Stimulated activated CD4-positive, alpha-beta T cell treated with anti-CD3 and anti-CD28 coated beads, Interleukin-2, amount 100 ng/mL, for 4 hours (primary cell): ENCODE measurements around the gene EHBP1L1.

Experiments used
- DNase-seq: peaks from one replicate; pipeline ENCODE4 v3.0.0-alpha.2; 2020; ENCODE audit warnings: low read depth

The EHBP1L1 gene

DNA sequence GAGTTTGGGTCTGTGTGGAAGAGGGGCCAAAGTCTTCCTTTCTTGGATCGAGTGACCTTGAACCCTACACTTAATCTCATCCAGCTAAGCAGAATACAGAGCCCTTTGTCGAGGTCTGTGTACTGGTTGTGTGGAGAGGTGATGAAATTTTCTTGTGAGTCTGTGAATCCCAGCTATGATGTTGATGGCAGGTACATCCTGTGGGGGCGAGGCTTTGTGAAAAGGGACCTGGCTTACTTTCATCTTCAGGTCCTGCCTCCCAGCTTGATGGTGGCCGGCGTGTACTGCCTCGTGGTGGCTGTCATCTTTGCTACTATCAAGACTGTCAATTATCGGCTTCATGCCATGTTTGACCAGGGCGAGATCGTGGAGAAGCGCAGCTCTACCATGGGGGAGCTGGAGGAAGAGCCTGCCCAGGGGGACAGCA is 40.7 kb downstream of the EHBP1L1 start:
- no peak for DNase-seq

DNA sequence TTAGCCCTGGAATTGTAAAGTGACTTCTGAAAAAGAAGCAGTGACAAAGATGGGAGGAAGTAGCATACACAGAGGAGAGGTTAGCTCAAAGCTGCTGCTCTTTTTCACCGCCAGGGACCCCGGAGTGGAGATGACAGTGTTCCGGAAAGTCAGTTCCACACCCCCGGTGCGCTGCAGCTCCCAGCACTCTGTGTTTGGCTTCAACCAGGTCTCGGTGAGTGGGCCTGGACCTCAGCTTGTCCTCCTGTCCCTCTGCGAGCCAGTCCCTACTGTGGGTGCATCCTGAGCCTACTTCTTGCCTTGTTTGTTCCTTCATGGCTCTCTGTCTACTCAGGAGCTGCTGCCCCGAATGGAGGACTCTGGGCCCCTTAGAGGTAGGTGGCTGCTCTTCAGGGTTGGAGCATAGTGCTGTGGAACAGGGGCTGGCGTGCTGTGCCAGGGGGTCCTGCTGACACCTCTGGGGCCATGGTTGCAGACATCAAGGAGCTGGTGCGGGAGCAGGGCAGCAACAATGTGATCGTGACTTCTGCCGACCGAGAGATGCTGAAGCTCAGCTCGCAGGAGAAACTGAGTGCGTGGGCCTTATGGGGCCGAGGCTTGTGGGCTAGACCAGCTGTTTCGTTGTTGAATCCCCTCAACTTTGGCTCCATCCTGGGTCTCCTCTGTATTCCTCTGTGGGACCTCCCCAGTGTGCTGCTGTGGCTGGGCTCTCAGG is 41.4 kb downstream of the EHBP1L1 start:
- DNase-seq, result no peak

DNA sequence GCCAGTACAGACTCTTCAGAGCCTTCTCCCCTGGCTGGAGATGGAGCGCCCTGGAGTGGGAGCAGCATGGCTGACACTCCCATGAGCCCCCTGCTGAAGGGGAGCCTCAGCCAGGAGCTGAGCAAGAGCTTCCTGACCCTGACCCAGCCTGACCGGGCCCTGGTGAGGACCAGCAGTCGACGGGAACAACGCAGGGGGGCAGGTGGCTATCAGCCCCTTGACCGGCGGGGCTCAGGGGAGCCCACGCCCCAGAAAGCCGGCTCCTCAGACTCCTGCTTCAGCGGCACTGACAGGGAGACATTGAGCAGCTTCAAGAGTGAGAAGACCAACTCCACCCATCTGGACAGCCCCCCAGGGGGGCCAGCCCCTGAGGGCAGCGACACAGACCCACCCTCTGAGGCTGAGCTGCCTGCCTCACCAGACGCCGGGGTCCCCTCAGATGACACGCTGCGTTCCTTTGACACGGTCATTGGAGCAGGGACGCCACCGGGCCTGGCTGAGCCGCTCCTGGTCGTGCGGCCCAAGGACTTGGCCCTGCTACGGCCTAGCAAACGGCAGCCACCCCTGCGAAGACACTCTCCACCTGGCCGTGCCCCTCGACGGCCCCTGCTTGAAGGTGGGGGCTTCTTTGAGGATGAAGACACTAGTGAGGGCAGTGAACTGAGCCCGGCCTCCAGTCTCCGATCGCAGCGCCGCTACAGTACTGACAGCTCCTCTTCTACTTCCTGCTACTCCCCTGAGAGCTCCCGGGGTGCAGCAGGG is 42.3 kb downstream of the EHBP1L1 start:
- no peak for DNase-seq

DNA sequence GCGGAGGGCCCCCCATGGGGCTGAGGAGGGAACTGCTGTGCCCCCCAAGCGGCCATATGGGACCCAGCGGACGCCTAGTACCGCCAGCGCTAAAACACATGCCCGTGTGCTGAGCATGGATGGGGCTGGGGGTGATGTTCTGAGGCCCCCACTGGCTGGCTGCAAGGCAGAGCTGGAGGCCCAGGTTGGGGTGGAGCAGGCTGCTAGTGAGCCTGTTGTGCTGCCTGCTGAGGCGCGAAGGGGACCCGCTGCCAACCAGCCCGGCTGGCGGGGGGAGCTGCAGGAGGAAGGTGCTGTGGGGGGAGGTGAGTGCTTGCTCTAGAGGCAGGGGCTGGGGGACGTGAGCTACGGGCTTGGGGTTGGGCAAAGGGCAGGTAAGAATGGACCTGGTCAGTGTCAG is 42.9 kb downstream of the EHBP1L1 start:
- no peak for DNase-seq

GRCh38 chr11:65619281-65619928 is 43.6 kb downstream of the EHBP1L1 start:
- DNase-seq, result no peak

DNA sequence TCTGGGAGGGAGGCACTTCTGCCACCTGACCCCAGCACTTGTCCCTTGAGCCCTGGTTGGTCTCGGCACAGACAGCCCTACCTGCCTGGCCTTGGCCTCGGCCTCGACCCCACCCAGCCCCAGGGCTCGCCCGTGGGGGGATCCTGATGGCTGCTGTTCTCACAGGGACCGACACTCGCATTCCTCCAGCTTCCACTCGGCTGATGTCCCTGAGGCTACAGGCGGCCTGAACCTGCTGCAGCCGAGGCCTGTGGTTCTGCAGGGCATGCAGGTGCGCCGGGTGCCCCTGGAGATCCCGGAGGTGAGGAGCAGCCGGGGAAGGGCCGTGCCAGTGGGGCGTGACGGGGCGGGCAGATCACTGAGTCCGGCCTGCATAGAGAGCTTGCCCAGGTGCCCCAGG is 44.8 kb downstream of the EHBP1L1 start:
- no peak for DNase-seq

- DNase-seq, result no peak
Measured at GRCh38 chr11:65621460-65621859, 45.6 kb downstream of the EHBP1L1 start.

DNA sequence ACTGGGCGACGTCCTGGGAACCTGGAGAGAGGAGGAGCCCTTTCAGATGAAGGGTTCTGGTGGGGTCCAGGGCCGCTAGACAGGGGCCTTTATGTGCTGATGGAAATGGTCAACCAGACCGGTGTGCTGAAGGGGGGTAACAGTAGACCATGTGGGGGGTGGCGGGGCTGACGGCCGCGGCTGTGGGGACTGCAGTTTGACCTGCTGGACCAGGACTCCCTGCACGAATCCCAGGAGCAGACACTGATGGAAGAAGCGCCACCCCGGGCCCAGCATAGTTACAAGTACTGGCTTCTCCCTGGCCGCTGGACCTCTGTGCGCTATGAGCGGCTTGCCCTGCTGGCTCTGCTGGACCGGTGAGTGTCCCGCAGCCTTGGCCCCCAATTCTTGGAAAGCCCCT is 46.2 kb downstream of the EHBP1L1 start:
- DNase-seq, result no peak

- DNase-seq, result no peak
Measured at GRCh38 chr11:65623177-65623576, 47.3 kb downstream of the EHBP1L1 start.

DNA sequence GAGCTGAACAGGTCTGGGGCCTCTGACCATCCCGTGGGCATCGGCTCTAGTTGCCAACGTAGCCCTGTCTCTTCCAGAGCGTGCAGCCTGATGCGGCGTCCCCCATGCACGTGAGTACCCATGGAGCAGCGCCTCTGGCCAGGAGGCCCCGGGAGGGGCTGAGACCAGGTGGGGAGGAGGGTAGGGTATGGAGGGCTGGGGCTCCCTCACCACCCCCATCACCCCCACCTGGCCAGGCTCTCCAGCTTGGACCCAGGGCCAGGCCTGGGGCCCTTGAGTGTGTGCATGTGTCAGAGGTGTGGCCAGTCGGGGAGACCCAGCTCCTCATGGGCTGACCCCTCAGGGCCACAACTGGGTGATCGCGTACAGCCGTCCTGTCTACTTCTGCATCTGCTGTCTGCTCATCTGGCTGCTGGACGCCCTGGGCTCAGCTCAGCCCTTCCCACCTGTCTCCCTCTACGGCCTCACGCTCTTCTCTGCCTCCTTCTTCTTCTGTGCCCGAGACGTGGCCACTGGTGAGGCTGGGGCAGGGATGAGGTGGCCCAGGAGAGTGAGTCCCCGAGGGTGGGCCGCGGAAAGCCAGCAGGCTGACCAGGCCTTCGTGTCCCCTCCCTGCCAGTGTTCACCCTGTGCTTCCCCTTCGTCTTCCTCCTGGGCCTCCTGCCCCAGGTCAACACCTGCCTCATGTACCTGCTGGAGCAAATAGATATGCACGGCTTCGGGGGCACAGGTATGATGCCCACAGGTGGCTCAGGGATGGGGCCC is 48.2 kb downstream of the EHBP1L1 start:
- no peak for DNase-seq

DNA sequence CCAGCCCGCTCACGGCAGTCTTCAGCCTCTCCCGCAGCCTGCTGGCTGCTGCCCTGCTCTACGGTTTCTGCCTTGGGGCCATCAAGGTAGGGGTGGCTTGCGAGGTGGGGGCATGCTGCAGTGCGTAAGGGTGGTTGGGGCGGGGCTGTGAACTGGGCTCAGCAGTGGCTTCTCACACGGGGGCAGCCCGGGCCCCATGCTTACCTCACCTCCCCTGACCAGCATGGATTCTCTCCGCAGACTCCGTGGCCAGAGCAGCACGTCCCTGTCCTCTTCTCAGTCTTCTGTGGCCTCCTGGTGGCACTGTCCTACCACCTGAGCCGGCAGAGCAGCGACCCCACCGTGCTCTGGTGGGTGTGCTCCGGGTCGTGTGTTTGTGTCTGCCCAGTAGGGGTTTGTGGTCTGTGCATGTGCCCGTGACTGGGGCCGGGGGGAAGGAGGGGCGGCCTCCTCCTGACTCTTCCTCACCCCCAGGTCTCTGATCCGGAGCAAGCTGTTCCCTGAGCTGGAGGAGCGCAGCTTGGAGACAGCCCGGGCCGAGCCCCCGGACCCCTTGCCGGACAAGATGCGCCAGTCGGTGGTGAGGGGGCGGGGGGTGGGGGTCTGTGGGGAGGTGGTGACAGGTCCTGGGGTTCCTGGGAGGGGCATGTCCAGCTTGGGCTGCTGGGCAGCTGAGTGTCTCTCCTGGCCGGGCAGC is 49.2 kb downstream of the EHBP1L1 start:
- no peak for DNase-seq

DNA sequence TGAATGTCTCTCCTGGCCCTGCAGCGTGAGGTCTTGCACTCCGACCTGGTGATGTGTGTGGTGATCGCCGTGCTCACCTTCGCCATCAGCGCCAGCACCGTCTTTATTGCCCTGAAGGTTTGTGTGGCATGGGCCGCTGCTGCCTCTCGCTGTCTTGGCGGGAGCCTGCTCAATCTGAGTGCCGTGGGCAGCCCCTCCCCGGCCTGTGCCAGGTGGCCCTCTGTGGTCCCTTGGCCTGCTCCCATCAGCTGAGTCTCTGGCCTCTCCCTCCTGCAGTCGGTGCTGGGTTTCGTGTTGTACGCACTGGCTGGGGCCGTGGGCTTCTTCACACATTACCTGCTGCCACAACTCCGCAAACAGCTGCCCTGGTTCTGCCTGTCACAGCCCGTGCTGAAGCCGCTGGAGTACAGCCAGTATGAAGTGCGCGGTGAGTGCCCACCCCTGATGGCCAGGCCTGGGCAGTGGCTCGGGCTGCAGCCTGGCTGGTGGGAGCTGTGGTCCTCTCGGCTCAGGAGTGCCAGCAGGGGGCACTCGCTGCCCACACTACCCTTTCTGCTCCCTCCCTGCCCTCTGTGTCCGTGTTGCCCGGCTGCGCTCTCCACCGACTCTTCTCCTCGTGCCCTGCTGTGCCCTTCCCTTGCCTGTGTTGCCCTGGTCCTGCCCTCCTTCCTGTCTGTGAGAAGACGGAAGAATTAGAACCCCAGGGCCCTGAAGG is 49.9 kb downstream of the EHBP1L1 start:
- no peak for DNase-seq

GRCh38 chr11:65627202-65627601 is 51.3 kb downstream of the EHBP1L1 start:
- DNase-seq, result no peak

GRCh38 chr11:65629579-65629978 is 53.7 kb downstream of the EHBP1L1 start:
- no peak for DNase-seq

DNA sequence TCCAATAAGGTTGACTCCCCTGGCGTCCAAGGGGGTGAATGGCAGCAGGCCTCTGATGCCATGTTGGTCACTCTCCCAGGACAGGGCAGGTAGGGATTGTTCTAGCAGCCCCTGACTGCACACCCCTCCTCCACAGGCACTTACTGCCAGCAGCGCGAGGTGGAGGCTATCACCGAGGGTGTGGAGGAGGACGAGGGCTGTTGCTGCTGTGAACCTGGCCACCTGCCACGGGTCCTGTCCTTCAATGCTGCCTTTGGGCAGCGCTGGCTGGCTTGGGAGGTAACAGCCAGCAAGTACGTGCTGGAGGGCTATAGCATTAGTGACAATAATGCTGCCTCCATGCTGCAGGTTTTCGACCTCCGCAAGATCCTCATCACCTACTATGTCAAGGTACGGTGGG is 54.4 kb downstream of the EHBP1L1 start:
- no peak for DNase-seq

DNA sequence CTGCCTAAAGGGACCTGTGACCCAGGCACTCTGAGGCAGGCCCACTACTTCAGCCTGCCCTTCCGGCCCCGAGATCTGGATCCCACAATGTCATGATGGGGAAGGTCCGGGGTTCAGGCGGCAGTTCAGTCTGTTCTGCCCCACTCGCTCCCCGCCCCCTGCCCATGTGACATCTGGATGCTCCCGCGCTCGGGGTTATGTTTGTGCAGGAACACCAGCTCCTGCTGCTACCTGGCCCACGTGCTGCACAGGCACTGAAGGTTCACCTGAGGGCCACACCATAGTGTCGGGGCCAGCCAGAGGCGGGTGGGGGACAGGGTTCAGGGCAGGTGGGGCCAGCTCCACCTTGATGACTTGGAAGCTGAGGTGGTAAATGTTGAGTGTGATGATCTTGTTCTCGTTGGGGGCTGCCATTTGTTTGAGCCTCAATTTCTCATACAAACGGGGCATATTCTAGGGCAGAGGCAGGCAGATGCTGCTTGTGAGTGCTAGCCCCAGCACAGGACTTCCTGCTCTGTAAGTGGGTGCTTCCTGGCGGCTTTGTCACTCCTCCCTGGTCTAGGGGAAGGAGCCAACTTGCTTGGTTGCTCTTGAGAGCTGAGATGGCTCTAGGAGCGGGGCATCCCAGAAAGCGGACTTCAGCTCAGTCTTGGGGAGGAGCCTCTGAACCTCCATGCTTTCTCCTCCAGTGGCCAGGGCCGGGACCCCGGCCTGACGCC is 57.7 kb downstream of the EHBP1L1 start:
- no peak for DNase-seq

DNA sequence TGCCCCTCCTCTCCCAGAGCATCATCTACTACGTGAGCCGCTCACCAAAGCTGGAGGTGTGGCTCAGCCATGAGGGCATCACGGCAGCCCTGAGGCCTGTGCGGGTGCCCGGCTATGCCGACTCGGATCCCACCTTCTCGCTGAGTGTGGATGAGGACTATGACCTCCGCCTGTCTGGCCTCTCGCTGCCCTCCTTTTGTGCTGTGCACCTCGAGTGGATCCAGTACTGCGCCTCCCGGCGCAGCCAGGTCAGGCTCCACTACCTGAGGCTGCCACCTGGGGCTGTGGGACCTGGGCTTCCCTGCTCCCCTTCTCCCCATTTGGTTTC is 58.2 kb downstream of the EHBP1L1 start:
- DNase-seq, result no peak

DNA sequence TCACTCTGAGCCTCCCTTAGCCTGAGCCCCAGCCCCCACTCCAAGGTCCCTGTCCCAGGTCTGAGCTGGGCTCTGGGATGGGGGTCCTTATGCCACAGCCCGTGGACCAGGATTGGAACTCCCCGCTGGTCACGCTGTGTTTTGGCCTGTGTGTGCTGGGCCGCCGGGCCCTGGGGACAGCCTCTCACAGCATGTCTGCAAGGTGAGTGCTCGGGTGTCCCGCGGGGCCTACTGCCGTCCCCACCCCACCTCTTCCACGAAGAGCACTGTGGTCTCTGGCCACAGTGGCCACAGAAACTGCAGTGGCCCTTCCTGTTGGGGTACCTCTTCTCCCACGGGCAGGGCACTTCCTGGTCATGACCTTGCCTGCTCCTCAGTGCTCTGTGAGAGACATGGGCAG is 58.6 kb downstream of the EHBP1L1 start:
- no peak for DNase-seq

GRCh38 chr11:65634905-65635731 is 59.3 kb downstream of the EHBP1L1 start:
- no peak for DNase-seq
